ENCODE data around the gene SF3B2.
"Not testable (repeated sequence)": the region's sequence is repeated elsewhere in the genome, so short reads cannot be mapped to it uniquely, and the experiment has no call there.

Gene SF3B2

DNA sequence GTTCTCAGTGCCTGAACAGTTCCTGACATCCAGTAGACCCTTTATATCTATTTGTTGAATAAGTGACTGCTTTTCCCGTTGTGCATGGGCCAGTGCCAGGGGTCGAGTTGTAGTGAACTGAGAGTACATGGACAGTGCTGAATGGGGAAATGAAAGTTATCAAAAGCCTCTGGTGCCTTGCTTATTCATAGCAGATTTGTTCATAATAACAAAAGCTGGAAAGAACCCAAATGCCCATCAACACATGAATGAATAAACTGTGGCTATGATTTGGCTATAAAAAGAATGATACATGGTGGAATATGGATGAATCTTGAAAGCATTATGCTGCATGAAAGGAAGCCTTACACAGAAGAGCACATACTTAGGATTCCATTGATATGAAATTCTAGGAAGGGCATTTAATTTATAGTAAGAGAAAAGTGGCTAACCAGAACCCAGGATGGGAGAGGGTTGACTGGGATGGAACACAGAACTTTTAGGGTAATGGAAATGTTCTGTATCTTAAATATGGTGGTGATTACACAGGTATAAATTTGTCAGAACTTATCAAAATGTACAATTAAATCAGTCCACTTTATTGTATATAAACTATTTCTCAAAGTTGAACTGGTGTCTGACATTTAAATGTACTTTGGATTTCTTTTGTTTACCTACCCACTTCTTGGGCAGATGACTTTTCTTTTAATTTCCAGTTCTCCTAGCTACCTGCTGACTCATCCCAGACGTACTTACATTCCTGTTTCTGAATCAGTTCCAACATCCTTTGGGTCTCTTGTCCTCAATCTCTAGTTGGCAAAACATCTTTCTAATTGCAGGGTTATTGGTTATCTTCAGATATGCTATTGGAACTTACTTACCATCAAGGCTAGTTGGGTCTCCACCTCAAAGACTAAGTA is 60.7 kb downstream of the SF3B2 start:
- no peak for DNase-seq

DNA sequence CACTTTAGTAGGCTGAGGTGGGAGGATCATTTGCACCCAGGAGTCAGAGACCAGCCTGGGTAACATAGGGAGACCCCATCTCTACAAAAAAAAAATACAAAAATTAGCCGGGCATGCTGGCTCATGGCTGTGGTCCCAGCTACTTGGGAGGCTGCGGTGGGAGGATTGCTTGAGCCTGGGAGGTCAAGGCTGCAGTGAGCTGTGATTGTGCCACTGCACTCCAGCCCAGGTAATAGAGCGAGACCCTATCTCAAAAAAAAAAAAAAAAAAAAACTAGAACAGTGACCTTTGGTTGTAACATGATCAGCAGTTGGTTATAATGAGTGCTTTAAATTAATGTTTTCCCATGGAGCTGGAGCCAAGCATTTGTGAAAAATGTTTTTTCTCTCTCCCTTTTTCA is 62.8 kb downstream of the SF3B2 start:
- DNase-seq = not testable (repeated sequence)

DNA sequence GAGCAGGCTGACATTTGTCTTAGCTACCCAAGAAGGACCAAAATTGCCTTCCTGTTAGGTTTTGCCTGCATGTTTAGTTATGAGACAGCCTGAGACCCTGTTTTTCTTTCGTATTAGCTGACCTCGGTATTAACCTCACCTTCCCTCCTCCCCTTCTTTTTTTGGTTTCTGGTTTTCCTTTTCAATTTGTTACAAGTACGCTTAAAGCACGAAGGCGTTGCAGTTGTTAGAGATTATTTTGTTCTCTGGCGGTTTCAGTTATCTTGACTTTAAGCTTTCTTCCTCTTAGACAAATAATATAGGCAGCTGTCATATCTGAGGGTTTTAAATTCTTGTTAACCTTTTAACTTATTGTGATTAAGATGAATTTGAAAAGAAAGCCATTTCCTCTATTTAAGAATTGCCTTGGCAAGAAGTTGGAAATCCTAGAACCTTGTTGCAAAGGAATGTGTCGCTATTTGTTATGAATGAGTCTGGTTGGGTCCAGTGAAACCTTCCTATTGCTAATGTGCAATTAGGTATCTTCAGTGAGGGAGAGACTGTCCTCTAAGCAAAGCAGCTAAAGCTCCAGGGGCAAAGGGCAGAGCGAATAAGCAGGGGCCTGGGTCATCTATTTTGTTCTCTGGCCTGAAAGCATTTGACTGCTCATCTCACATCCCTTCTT is 63.6 kb downstream of the SF3B2 start:
- peak; percentile 70 for DNase-seq

DNA sequence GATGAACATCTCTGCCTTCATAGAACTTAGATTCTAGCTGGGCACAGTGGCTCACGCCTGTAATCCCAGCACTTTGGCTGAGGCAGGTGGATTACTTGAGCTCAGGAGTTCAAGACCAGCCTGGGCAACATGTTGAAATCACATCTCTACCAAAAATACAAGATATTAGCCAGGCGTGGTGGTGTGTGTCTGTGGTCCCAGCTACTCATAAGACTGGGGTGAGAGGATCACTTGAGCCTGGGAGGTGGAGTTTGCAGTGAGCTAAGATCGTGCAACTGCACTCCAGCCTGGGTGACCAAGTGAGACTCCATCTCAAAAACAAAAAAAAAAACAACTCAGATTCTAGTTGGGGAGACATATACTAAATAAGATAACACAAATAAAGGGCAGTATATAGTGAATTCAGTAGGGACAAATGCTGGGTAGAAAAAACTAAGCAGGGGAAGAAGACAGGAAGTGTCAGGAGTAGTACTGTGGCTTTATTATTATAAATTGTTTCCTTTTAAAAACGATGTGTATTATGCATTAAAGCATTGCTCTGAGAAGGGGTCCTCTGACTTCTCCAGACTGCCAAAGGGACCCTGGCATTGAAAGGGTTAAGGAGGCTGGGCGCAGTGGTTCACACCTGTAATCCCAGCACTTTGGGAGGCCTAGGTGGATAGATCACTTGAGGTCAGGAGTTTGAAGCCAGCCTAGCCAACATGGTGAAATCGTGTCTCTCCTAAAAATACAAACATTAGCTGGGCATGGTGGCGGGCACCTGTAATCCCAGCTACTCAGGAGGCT is 64.6 kb downstream of the SF3B2 start:
- DNase-seq = no peak

DNA sequence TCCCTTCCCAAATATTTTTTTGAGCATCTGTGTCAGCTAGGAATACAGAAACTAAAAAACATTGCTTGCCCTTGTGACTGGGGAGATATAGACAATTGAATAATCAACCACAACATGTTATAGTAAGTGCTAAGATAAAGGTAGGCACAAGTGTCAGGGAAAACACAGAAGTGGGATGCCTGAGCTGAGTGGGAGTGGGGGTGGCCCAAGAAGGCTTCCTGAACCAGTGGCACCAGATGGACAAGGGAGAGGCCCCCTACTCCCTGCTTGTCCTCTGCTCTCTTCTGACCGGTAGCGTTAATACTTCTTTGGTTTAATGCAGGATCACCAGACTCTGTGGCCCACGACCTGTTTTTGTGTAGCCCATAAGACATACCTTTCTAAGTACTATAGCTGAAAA is 66.7 kb downstream of the SF3B2 start:
- peak; percentile 23 for DNase-seq

Measured in hematopoietic multipotent progenitor cell treated with erythropoietin and hydrocortisone succinate and interleukin-3 and kit ligand, for 6 days (in vitro differentiated cells).